ENCODE results near the gene GRIK3.

GRCh38 chr1:36858553-36858952, 175.8 kb downstream of the GRIK3 start:
- no peak for TF ChIP-seq ZNF274 (IDR thresholded peaks at IDR 0.05; ENCODE audit: low read depth, low read length)
- TF ChIP-seq SUZ12 (IDR thresholded peaks at IDR 0.05; ENCODE audit: extremely low read depth, insufficient read depth, insufficient read length): no peak

Data from NT2/D1 (cell line).